OCI-LY7 (cell line): ENCODE measurements around the gene PARD3B.

Experiments used
- CTCF ChIP-seq: fragments of 200-600 bp; sonication (generic); conservative IDR thresholded peaks from 2 replicates; pipeline ENCODE4 v1.5.1; 2014; ENCODE audit warnings: mild to moderate bottlenecking, antibody characterized with exemption, low read length, moderate library complexity, mixed read lengths
- EZH2phosphoT487 ChIP-seq: fragments of 200-600 bp; sonication (generic); IDR thresholded peaks from 2 replicates; pipeline ENCODE4 v1.6.1; 2018; ENCODE audit warnings: low read depth, borderline replicate concordance, mild to moderate bottlenecking, mixed run types, antibody characterized with exemption, low read length, moderate library complexity, mixed read lengths

- no peak for TF ChIP-seq EZH2phosphoT487
- no peak for TF ChIP-seq CTCF
Observed at GRCh38 chr2:204664708-204665121, 119.4 kb downstream of the PARD3B start.
